Measurements from ENCODE around the gene NDUFA8.
A peak's percentile ranks its signal among the peaks of the same experiment; 100 is the strongest.

GRCh38 chr9:122107291-122107805 is 52.2 kb downstream of the NDUFA8 start:
- no peak for TF ChIP-seq EP300 (IDR thresholded peaks at IDR 0.05)
- TF ChIP-seq POLR2AphosphoS5 (IDR thresholded peaks at IDR 0.05) = peak; percentile 44 to 61

All from esophagus muscularis mucosa (tissue), 3 donors.